Measurements from ENCODE around the gene AP4E1.
"Not testable (repeated sequence)": the region's sequence is repeated elsewhere in the genome, so short reads cannot be mapped to it uniquely, and the experiment has no call there.

The AP4E1 gene

DNA sequence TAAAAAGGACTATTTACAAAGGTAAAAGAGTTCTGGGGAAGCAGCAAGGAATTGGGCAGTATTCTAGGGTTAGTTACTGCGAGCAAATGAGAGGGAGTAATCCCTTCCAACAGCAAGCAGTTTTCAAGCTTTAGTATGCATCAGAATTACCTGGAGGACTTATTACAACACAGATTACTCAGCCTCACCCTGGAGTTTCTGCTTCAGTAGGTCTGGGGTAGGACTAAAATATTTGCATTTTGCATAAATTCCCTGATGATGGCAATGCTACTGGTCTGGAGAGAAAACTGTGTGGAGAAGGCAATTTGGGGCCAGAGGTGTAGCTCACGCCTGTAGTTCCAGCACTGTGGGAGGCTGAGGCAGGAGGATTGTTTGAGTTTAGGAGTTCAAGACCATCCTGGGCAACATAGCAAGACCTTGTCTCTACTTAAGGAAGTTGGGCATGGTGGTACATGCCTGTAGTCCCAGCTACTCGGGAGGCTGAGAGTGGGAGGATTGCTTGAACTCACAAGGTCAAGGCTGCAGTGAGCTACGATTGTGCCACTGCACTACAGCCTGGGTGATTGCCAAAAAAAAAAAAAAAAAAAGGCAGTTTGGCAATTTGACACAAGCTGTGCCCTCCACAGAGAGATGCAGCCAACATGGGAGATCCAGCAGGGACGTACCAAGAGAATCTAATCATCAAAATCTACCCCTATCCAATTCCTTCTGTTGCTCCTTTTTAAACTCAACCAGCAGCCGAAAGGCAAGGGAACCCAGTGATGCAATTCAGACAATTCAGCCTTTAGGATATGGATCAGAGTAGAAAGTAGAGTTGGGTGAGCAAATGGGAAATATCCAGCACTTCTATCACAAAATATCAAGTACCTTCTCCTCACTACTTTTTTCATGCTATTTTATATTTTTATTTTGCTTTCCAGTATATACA, 27.1 kb upstream of the AP4E1 start:
- no peaks in the 10 kb centered on the region for H3K27me3 Mint-ChIP-seq
- H3K9me3 Mint-ChIP-seq = no peaks in the 10 kb centered on the region
- H3K36me3 Mint-ChIP-seq = no peaks in the 10 kb centered on the region
- H3K27ac Mint-ChIP-seq = peak overlapping the region; percentile 82
- no peak overlapping the region for H3K4me3 Mint-ChIP-seq
- H3K4me1 Mint-ChIP-seq = peaks cover 86% of the 10 kb centered on the region
- ATAC-seq = no peak

DNA sequence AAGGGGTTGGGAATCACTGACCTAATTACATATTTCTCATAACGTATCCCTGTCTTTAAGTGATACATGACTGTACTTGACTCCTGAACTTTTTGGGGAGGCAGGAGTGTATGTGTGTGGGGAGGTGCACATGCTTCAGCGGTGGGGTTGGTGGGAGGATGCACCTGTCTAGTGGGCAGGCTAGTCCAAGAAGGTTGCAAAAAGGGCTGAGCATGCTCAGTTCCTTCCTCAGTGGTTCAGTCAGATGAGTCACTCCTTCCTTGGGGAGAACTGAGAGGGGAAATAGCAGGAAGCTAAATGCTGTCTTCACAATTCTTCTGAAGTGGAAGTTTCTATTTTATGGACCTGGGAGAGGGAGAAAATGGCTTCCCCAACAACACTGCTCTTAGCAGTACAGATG, 24.6 kb upstream of the AP4E1 start:
- Mint-ChIP-seq H3K36me3 (no peaks in the 10 kb centered on the region), H3K4me3 (no peak overlapping the region), H3K27ac (peak overlapping the region; percentile 89), H3K27me3 (no peaks in the 10 kb centered on the region), H3K4me1 (peaks cover 64% of the 10 kb centered on the region), H3K9me3 (no peaks in the 10 kb centered on the region)
- ATAC-seq = peak; percentile 71

DNA sequence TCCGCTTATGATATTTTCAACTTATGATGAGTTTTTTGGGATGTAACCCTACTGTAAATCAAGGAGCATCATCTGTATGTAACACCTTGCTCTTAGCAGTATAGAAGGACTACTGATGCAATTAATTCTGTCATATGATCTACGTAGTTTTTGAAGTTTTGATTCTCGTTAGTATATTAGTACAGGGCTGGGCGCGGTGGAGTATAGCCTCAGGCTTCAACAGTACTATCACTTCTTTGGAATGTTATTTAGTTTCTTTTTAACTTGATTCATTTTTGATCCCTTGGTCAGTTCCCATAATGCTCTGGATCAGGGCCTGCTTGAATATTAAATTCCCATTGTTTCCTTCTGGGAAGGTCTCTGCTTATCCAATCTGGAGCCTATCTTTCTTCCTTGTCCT, 23.9 kb upstream of the AP4E1 start:
- H3K9me3 Mint-ChIP-seq = no peaks in the 10 kb centered on the region
- H3K4me3 Mint-ChIP-seq = no peak overlapping the region
- H3K4me1 Mint-ChIP-seq = peaks cover 58% of the 10 kb centered on the region
- no peaks in the 10 kb centered on the region for H3K27me3 Mint-ChIP-seq
- H3K36me3 Mint-ChIP-seq = no peaks in the 10 kb centered on the region
- peak overlapping the region; percentile 89 for H3K27ac Mint-ChIP-seq
- ATAC-seq = no peak

DNA sequence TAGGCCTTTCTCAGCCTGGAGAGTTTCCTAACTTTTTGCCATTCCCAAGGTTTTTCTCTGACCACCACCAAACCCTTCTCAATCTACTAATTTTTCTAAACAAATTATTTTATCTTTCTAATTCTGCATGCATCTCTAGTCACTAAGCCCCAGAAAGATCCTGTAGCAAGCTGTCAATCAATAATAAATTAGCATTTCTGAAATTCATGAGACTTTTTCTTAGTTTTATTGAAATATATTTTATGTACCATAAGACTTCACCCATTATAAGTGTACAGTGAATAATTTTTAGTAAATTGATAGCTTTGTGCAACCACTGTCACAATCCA, 22.4 kb upstream of the AP4E1 start:
- H3K36me3 Mint-ChIP-seq = peaks cover 14% of the 10 kb centered on the region
- H3K4me1 Mint-ChIP-seq = peaks cover 46% of the 10 kb centered on the region
- no peaks in the 10 kb centered on the region for H3K27me3 Mint-ChIP-seq
- H3K4me3 Mint-ChIP-seq = peak overlapping the region; percentile 83
- no peaks in the 10 kb centered on the region for H3K9me3 Mint-ChIP-seq
- peak overlapping the region; percentile 89 for H3K27ac Mint-ChIP-seq
- no peak for ATAC-seq

DNA sequence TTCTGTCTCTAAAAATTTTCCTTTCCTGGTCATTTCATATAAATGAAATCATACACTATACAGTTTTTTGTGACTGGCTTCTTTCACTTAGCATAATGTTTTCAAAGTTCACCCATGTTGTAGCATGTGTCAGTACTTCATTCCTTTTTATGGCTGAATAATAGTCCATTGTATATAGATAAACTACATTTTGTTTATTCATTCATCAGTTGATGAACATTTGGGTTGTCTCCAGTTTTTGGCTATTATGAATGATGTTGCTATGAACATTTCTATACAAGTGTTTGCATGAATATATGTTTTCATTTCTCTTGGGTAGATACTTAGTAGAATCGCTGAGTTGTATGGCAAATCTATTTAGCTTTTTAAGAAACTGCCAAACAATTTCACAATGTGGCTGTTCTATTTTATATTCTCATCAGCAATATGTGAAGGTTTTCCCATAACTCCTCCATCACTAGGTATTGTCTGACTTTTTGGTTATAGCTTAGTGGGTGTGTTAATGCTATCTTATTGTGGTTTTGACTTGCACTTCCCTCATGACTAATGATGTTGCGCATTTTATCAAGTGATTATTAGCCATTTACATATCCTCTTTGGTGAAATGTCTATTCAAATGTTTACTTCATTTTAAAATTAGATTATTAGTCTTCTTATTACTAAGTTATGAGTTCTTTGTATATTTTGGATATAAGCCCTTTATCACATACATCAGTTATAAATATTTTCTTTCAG, 21.7 kb upstream of the AP4E1 start:
- no peak overlapping the region for H3K4me3 Mint-ChIP-seq
- no peaks in the 10 kb centered on the region for H3K27me3 Mint-ChIP-seq
- H3K36me3 Mint-ChIP-seq = peaks cover 15% of the 10 kb centered on the region
- peaks cover 39% of the 10 kb centered on the region for H3K4me1 Mint-ChIP-seq
- no peaks in the 10 kb centered on the region for H3K9me3 Mint-ChIP-seq
- no peak overlapping the region for H3K27ac Mint-ChIP-seq
- ATAC-seq = no peak

DNA sequence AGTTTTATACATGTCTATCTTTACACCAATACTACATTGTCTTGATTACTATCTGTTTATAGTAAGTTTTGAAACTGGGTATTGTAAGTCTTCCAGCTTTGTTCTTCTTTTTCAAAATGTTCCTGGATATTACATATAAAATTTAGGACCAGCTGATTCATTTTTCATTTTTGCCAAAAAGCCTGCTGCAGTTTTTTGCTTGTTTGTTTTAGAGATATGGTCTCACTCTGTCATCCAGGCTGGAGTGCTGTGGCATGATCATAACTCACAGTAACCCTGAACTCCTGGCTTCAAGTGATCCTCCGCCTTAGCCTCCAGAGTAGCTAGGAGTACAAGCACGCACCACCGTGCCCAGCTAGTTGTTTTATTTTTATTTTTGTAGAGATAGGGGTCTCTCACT, 20.4 kb upstream of the AP4E1 start:
- Mint-ChIP-seq H3K9me3 (peaks cover under 1% of the 10 kb centered on the region), H3K36me3 (peaks cover 15% of the 10 kb centered on the region), H3K27me3 (no peaks in the 10 kb centered on the region), H3K4me3 (no peak overlapping the region), H3K4me1 (peaks cover 32% of the 10 kb centered on the region), H3K27ac (no peak overlapping the region)
- ATAC-seq = no peak

DNA sequence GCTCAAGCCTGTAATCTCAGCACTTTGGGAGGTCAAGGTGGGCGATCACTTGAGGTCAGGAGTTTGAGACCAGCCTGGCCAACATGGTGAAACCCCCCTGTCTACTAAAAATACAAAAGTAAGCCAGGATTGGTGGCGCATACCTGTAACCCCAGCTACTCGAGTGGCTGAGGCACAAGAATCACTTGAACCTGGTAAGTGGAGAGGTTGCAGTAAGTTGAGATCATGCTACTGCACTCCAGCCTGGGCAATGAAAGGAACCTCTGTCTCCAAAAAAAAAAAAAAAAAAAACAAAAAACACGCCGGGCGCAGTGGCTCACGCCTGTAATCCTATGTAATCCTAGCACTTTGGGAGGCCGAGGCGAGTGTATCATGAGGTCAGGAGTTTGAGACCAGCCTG, 18.9 kb upstream of the AP4E1 start:
- Mint-ChIP-seq H3K9me3 (peaks cover 9% of the 10 kb centered on the region), H3K4me3 (no peak overlapping the region), H3K4me1 (peaks cover 17% of the 10 kb centered on the region), H3K27ac (no peak overlapping the region), H3K27me3 (no peaks in the 10 kb centered on the region), H3K36me3 (peaks cover 23% of the 10 kb centered on the region)
- ATAC-seq = no peak

GRCh38 chr15:50890751-50891150, 17.7 kb upstream of the AP4E1 start:
- Mint-ChIP-seq H3K9me3 (peaks cover 9% of the 10 kb centered on the region), H3K27ac (no peak overlapping the region), H3K4me3 (no peak overlapping the region), H3K4me1 (peaks cover 6% of the 10 kb centered on the region), H3K27me3 (no peaks in the 10 kb centered on the region), H3K36me3 (peaks cover 23% of the 10 kb centered on the region)
- no peak for ATAC-seq

DNA sequence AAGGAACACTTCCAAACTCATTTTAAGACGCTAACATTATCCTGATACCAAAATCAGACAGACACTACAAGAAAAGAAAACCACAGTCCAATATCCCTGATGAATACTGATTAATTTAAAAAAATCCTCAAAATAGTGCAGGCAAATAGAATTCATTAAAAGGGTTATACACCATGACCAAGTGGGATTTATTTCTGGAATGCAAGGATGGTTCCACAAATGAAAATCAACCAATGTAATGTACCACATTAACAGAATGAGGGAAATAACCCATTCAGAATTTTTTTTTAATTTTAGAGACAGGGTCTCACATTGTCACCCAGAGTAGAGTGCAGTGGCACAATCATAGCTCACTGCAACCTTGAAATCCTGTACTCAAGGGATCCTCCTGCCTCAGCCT, 17.3 kb upstream of the AP4E1 start:
- no peak for ATAC-seq
- Mint-ChIP-seq H3K4me3 (no peak overlapping the region), H3K9me3 (peaks cover 9% of the 10 kb centered on the region), H3K4me1 (peaks cover 2% of the 10 kb centered on the region), H3K36me3 (peaks cover 23% of the 10 kb centered on the region), H3K27me3 (no peaks in the 10 kb centered on the region), H3K27ac (no peak overlapping the region)

DNA sequence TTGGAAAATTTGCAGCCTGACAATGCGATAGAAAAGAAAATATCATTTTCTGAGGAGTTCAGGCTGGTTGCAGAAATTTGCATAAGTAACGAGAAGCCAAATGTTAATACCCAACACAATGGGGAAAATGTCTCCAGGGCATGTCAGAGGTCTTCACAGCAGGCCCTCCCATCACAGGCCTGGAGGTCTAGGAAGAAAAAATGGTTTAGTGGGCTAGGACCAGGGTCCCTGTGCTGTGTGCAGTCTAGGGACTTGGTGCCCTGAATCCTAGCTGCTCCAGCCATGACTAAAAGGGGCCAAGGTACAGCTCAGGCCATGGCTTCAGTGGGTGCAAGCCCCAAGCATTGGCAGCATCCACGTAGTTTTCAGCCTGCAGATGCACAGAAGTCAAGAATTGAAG, 14.5 kb upstream of the AP4E1 start:
- Mint-ChIP-seq H3K27me3 (no peaks in the 10 kb centered on the region), H3K4me1 (no peaks in the 10 kb centered on the region), H3K9me3 (peaks cover 9% of the 10 kb centered on the region), H3K4me3 (no peak overlapping the region), H3K36me3 (peaks cover 23% of the 10 kb centered on the region), H3K27ac (no peak overlapping the region)
- no peak for ATAC-seq

DNA sequence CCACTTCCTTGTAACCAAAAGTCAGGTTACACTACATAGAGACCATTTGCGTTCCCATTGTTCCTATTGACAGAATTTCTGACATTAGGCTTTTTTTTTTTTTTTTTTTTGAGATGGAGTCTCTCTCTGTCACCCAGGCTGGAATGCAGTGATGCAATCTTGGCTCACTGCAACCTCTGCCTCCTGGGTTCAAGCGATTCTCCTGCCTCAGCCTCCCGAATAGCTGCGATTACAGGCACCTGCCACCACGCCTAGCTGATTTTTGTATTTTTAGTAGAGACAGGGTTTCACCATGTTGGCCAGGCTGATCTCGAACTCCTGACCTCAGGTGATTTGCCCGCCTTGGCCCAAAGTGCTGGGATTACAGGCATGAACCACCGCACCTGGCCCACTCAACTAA, 7.1 kb upstream of the AP4E1 start:
- not testable (repeated sequence) for H3K27me3 Mint-ChIP-seq, H3K9me3 Mint-ChIP-seq, ATAC-seq, H3K4me3 Mint-ChIP-seq, H3K27ac Mint-ChIP-seq, H3K4me1 Mint-ChIP-seq, H3K36me3 Mint-ChIP-seq

DNA sequence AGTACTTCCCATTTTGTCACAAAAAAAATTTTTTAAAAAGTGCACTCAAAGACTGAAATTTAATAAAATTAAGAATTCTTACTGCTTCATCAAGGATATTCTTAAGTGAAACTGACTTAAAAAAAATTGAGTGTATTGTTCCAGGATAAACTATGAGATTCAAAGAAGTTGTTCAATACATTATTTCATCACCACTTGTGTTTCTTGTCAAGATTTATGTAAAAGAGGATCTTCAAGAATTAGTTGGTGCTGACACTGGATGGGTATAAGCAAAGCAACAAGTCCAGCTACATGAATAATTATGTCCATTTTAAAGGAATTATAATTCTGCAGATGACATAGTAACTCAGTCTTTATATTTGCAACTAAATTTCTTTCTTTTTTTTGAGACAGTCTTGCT, 4.3 kb upstream of the AP4E1 start:
- no peak overlapping the region for H3K4me3 Mint-ChIP-seq
- peaks cover 5% of the 10 kb centered on the region for H3K4me1 Mint-ChIP-seq
- H3K27me3 Mint-ChIP-seq = no peaks in the 10 kb centered on the region
- no peak for ATAC-seq
- H3K9me3 Mint-ChIP-seq = no peaks in the 10 kb centered on the region
- H3K27ac Mint-ChIP-seq = no peak overlapping the region
- no peaks in the 10 kb centered on the region for H3K36me3 Mint-ChIP-seq

DNA sequence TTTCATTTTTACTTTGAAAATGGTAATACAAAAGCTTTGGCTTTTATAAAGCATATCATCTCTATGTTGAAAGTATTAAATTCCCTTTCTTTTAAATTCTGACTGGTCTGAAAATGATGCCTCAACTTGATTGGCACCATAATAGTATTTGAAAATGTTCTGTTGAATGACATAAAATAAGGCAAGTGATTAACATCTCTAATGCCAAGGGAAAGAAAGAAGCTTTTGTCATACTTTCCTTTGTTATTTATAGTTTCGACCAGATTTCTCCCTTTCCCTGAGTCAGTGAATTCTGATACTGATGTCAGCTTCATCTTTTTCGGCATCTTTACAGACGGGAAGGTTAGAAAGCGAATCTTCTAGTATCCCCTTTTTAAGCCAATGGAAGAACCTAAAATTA, 3.4 kb upstream of the AP4E1 start:
- no peak for ATAC-seq
- Mint-ChIP-seq H3K9me3 (no peaks in the 10 kb centered on the region), H3K27ac (no peak overlapping the region), H3K4me1 (peaks cover 9% of the 10 kb centered on the region), H3K4me3 (no peak overlapping the region), H3K36me3 (no peaks in the 10 kb centered on the region), H3K27me3 (no peaks in the 10 kb centered on the region)

- Mint-ChIP-seq H3K27me3 (no peaks in the 10 kb centered on the region), H3K4me1 (peaks cover 26% of the 10 kb centered on the region), H3K36me3 (no peaks in the 10 kb centered on the region), H3K4me3 (peak overlapping the region; percentile 87), H3K27ac (peak overlapping the region; percentile 96), H3K9me3 (no peaks in the 10 kb centered on the region)
- ATAC-seq = peak; percentile 81
Measured at GRCh38 chr15:50906954-50907600, 1.4 kb upstream of the AP4E1 start.

DNA sequence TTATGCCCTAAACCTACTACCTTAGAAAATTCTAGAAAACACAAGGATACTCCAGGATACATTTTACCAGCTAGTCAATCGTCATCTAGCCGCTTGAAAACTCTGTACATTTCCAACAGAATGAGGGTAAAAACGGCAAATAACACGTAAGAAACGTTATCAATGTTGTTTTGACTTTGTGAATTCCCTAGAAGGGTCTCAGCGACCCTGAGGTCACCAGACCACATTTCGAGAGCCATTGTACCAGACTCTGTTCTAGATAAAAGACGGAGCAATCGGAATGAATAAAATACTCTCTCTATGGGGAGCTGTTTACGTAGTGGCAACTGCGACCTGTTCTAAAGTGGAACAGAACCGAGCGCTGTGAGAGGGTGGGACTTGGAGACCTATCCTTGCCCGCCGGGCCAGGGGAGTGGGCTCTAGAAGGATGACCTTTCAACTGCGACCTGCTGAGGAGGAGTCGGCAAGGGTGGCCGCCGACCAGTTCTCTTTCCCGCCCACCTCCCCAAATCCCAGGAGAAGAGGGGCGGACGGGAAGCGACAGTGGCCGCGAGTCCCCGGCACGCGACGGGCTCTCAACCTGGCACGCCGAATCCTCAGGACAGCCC, 778 bp upstream of the AP4E1 start:
- Mint-ChIP-seq H3K9me3 (no peaks in the 10 kb centered on the region), H3K4me3 (peak overlapping the region; percentile 87), H3K27me3 (no peaks in the 10 kb centered on the region), H3K27ac (peak overlapping the region; percentile 96), H3K4me1 (peaks cover 26% of the 10 kb centered on the region), H3K36me3 (no peaks in the 10 kb centered on the region)
- ATAC-seq = peak; percentile 72

Measured in stimulated activated memory B cell treated with anti-CD40 and anti-IgM and Interleukin-4, amounts not matched to agents 10 μg/mL and 1 μg/mL and 100 μg/mL, for 72 hours (primary cell).